Mesenchymal stem cell (in vitro differentiated cells and primary cell): ENCODE data around the gene CABLES2.
A peak's percentile ranks its signal among the peaks of the same experiment; 100 is the strongest.

ENCODE experiments used
- DNase-seq: peaks from one replicate; pipeline ENCODE4 v3.0.0-alpha.2; 2013
- H2AFZ ChIP-seq: one replicate; pipeline ENCODE4 v1.6.1; 2013; ENCODE audit warnings: low read depth, mild to moderate bottlenecking, control low read depth, inconsistent platforms, low read length, moderate library complexity
- H2AK5ac ChIP-seq: 2 replicates; pipeline ENCODE4 v1.6.1; 2013; ENCODE audit warnings: low read length, moderate library complexity, mild to moderate bottlenecking, inconsistent platforms; ENCODE audit not compliant: severe bottlenecking
- H2BK120ac ChIP-seq: one replicate; pipeline ENCODE4 v1.6.1; 2013; ENCODE audit warnings: low read depth, mild to moderate bottlenecking, inconsistent platforms, low read length, moderate library complexity
- H2BK12ac ChIP-seq, 2 experiments: one replicate each; pipeline ENCODE4 v1.6.1; 2013; ENCODE audit warnings: inconsistent platforms in 2 of 2, low read length in 2 of 2, mild to moderate bottlenecking in 2 of 2, moderate library complexity in 2 of 2, control low read depth in 1 of 2
- H2BK15ac ChIP-seq: one replicate; pipeline ENCODE4 v1.6.1; 2013; ENCODE audit warnings: mild to moderate bottlenecking, low read depth, inconsistent platforms; ENCODE audit not compliant: poor library complexity, severe bottlenecking
- H2BK5ac ChIP-seq: 2 replicates; pipeline ENCODE4 v1.6.1; 2013; ENCODE audit warnings: low read depth, mild to moderate bottlenecking, low read length, control low read depth, inconsistent platforms; ENCODE audit not compliant: poor library complexity, severe bottlenecking
- H3K14ac ChIP-seq, 2 experiments: one replicate each; pipeline ENCODE4 v1.6.1; 2013; ENCODE audit warnings: inconsistent platforms in 2 of 2, low read length in 2 of 2, control low read depth in 1 of 2, mild to moderate bottlenecking in 1 of 2, moderate library complexity in 1 of 2
- H3K18ac ChIP-seq, 2 experiments: one replicate each; pipeline ENCODE4 v1.6.1; 2013; ENCODE audit warnings: inconsistent platforms in 2 of 2, low read length in 2 of 2, control low read depth in 1 of 2, low read depth in 1 of 2, mild to moderate bottlenecking in 1 of 2
- H3K23ac ChIP-seq, 2 experiments: one replicate each; pipeline ENCODE4 v1.6.1; 2013; ENCODE audit warnings: inconsistent platforms in 2 of 2, low read length in 2 of 2, mild to moderate bottlenecking in 2 of 2, moderate library complexity in 2 of 2, control low read depth in 1 of 2
- H3K27ac ChIP-seq: 2 replicates; pipeline ENCODE4 v1.5.1; 2013; ENCODE audit warnings: mild to moderate bottlenecking, moderate library complexity, low read length, control low read depth, inconsistent platforms; ENCODE audit not compliant: poor library complexity, severe bottlenecking
- H3K27me3 ChIP-seq, 2 experiments: 2 replicates each; pipeline versions ENCODE4 v1.6.1 to v1.7.0; 2013; ENCODE audit warnings: low read length in 2 of 2, mild to moderate bottlenecking in 2 of 2, moderate library complexity in 2 of 2, control low read depth in 1 of 2, inconsistent platforms in 1 of 2; ENCODE audit not compliant: control insufficient read depth in 1 of 2, insufficient read depth in 1 of 2
- H3K36me3 ChIP-seq, 2 experiments: 2 replicates each; pipeline versions ENCODE4 v1.6.1 to v1.7.0; 2013; ENCODE audit warnings: low read length in 2 of 2, control low read depth in 1 of 2, inconsistent platforms in 1 of 2, low read depth in 1 of 2, mild to moderate bottlenecking in 1 of 2; ENCODE audit not compliant: insufficient read depth in 2 of 2, control insufficient read depth in 1 of 2
- H3K4ac ChIP-seq, 2 experiments: one replicate each; pipeline ENCODE4 v1.6.1; 2013; ENCODE audit warnings: inconsistent platforms in 2 of 2, low read length in 2 of 2, mild to moderate bottlenecking in 2 of 2, moderate library complexity in 2 of 2, control low read depth in 1 of 2, low read depth in 1 of 2
- H3K4me1 ChIP-seq: 2 replicates; pipeline ENCODE4 v1.6.1; 2013; ENCODE audit warnings: low read depth, low read length, control low read depth; ENCODE audit not compliant: control insufficient read depth, insufficient read depth
- H3K4me2 ChIP-seq: 2 replicates; pipeline ENCODE4 v1.6.1; 2013; ENCODE audit warnings: low read length, mild to moderate bottlenecking, inconsistent platforms; ENCODE audit not compliant: poor library complexity, severe bottlenecking
- H3K4me3 ChIP-seq, 2 experiments: 2 replicates each; pipeline versions ENCODE4 v1.5.1 to v1.7.0; 2013; ENCODE audit warnings: low read length in 2 of 2, mild to moderate bottlenecking in 2 of 2, control low read depth in 1 of 2, low read depth in 1 of 2; ENCODE audit not compliant: insufficient read depth in 1 of 2
- H3K79me1 ChIP-seq: replicated peaks from 2 replicates; pipeline ENCODE4 v1.6.1; 2013; ENCODE audit warnings: mild to moderate bottlenecking, control low read depth, low read length, inconsistent platforms; ENCODE audit not compliant: poor library complexity, severe bottlenecking
- H3K9ac ChIP-seq: 2 replicates; pipeline ENCODE4 v1.7.0; 2013; ENCODE audit warnings: mild to moderate bottlenecking, low read length, moderate library complexity
- H3K9me3 ChIP-seq: 2 replicates; pipeline ENCODE4 v1.7.0; 2013; ENCODE audit warnings: mild to moderate bottlenecking, low read length; ENCODE audit not compliant: control insufficient read depth
- H4K8ac ChIP-seq: one replicate; pipeline ENCODE4 v1.6.1; 2013; ENCODE audit warnings: inconsistent platforms, mild to moderate bottlenecking, low read length, moderate library complexity
- H4K91ac ChIP-seq: one replicate; pipeline ENCODE4 v1.6.1; 2013; ENCODE audit warnings: mild to moderate bottlenecking, low read length, inconsistent platforms
- WGBS: methylation state at CpG from one replicate; pipeline ENCODE4 v1.1.7; 2013; ENCODE audit warnings: mixed read lengths; 5-methylcytosine and 5-hydroxymethylcytosine counted together

The CABLES2 gene

DNA sequence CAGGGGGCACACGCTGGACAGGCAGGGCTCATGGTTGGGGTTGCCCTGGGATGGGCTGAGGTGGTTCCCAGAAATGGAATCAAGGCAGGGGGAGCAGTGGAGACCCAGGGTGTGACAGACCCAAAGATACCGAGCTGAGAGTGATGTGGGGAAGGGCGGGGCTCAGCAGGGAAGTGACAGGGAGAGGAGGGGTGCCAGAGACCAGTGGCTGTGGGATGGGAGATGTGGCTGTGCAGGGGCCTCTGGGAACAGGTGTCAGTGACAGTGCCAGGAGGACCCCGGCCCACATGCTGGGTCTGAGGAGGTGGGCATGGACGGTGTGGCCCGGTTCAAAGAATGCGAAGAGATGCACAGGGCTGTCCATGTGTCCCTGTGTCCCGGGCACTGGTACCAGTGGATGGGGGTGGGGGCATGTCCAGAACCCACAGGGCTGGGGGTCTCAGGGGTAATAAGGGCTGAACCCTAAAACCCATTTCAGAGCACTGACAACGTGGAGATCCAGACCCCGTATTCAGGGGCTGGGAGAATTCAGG is 1.0 kb downstream of the CABLES2 start:
- no peak overlapping the region for H2AK5ac ChIP-seq
- H3K9ac ChIP-seq: peak overlapping the region; percentile 88
- peak overlapping the region; percentile 8 for H4K91ac ChIP-seq
- H3K27me3 ChIP-seq: peaks cover 4 to 24% of the 10 kb centered on the region in 2 experiments
- H2AFZ ChIP-seq: no peak overlapping the region
- no peaks in the 10 kb centered on the region for H3K9me3 ChIP-seq
- no peak overlapping the region for H2BK5ac ChIP-seq
- no peak overlapping the region for H2BK15ac ChIP-seq
- H4K8ac ChIP-seq: no peak overlapping the region
- H3K4ac ChIP-seq: no peak overlapping the region
- DNase-seq: no peak
- H3K79me1 ChIP-seq: peaks cover 26% of the 10 kb centered on the region
- H3K14ac ChIP-seq: peak overlapping the region in 1 of 2 experiments; percentile 61
- H3K23ac ChIP-seq: peak overlapping the region in 1 of 2 experiments; percentile 43
- H3K18ac ChIP-seq: no peak overlapping the region
- H2BK12ac ChIP-seq: no peak overlapping the region
- peak overlapping the region; percentile 75 to 87 for H3K4me3 ChIP-seq
- H2BK120ac ChIP-seq: no peak overlapping the region
- peaks cover 43% of the 10 kb centered on the region for H3K4me1 ChIP-seq
- 77% methylated on average over 10 of the region's 10 CpGs for WGBS
- peak overlapping the region; percentile 58 for H3K4me2 ChIP-seq
- no peak overlapping the region for H3K27ac ChIP-seq
- peaks cover 0 to 32% of the 10 kb centered on the region in 2 experiments for H3K36me3 ChIP-seq

GRCh38 chr20:62405108-62405980 is 1.7 kb downstream of the CABLES2 start:
- H3K36me3 ChIP-seq: peaks cover 0 to 37% of the 10 kb centered on the region in 2 experiments
- no peaks in the 10 kb centered on the region for H3K9me3 ChIP-seq
- peak overlapping the region; percentile 88 for H3K9ac ChIP-seq
- no peak overlapping the region for H3K4me2 ChIP-seq
- no peak overlapping the region for H2BK5ac ChIP-seq
- 77% methylated on average over 23 of the region's 23 CpGs for WGBS
- peak; percentile 75 for DNase-seq
- H2BK120ac ChIP-seq: no peak overlapping the region
- H3K27ac ChIP-seq: no peak overlapping the region
- no peak overlapping the region for H3K14ac ChIP-seq
- no peak overlapping the region for H3K18ac ChIP-seq
- H3K4me1 ChIP-seq: peaks cover 39% of the 10 kb centered on the region
- H3K4me3 ChIP-seq: peak overlapping the region in 1 of 2 experiments; percentile 87
- no peak overlapping the region for H3K23ac ChIP-seq
- H4K91ac ChIP-seq: peak overlapping the region; percentile 14
- H2BK15ac ChIP-seq: no peak overlapping the region
- no peak overlapping the region for H2BK12ac ChIP-seq
- H3K4ac ChIP-seq: no peak overlapping the region
- peaks cover 28% of the 10 kb centered on the region for H3K79me1 ChIP-seq
- H2AK5ac ChIP-seq: no peak overlapping the region
- H3K27me3 ChIP-seq: peaks cover 4 to 19% of the 10 kb centered on the region in 2 experiments
- H2AFZ ChIP-seq: no peak overlapping the region
- no peak overlapping the region for H4K8ac ChIP-seq

DNA sequence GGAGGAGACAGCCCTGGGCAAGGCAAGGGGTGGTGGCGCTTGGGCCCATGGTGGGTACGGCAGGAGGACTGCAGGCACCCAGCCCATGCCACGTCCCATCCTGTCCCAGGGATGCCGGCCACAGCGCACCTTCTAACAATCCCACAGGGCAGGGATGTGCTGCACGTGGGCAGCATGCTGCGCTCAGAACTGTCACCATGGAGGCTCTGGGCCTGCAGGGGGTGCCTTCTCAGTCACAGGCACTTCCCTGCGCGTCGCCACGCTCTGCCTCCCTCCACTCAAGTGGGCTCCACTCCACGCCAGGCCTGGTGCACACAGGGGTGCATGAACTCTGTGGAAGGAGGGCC is 2.4 kb downstream of the CABLES2 start:
- Histone ChIP-seq H2BK120ac (no peak overlapping the region), H3K36me3 (peaks cover 0 to 41% of the 10 kb centered on the region in 2 experiments), H3K23ac (no peak overlapping the region), H4K91ac (peak overlapping the region; percentile 14), H3K9me3 (no peaks in the 10 kb centered on the region), H2AFZ (no peak overlapping the region), H3K14ac (no peak overlapping the region), H4K8ac (no peak overlapping the region), H3K4me3 (no peak overlapping the region), H2AK5ac (no peak overlapping the region), H3K4me2 (no peak overlapping the region), H3K4me1 (peaks cover 33% of the 10 kb centered on the region), H2BK5ac (no peak overlapping the region), H3K27me3 (peaks cover 4 to 15% of the 10 kb centered on the region in 2 experiments), H3K79me1 (peaks cover 28% of the 10 kb centered on the region), H3K27ac (no peak overlapping the region), H3K4ac (no peak overlapping the region), H2BK15ac (no peak overlapping the region), H2BK12ac (no peak overlapping the region), H3K18ac (no peak overlapping the region), H3K9ac (no peak overlapping the region)
- DNase-seq: no peak
- 96% methylated on average over 12 of the region's 12 CpGs for WGBS

DNA sequence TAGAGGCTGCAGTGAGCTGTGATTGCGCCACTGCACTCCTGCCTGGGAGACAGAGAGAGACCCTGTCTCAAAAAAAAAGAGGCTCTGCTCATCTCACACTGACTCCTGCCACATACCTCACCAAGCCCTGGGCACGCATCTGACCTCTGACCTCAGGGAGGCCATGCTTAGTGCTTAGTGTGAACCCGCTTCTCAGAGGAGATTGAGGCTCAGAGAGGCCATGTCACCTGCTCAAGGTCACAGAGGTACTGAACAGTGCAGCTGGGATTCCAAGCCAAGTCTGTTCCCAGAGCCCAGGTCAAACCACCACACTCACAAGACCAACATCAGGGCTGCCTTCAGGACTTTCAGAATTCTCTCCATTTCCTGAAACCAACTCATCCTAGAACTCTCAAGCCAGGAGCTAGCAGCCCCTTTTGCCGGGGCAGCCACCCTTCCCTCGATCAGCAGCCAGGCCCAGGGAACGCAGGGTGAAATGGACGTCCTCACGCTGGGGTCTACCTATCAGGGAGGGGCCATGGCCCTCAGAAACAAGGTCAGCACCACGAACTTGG is 2.9 kb downstream of the CABLES2 start:
- Histone ChIP-seq H3K23ac (peak overlapping the region in 1 of 2 experiments; percentile 32), H3K18ac (no peak overlapping the region), H3K4ac (no peak overlapping the region), H2BK15ac (no peak overlapping the region), H3K4me3 (no peak overlapping the region), H3K4me2 (no peak overlapping the region), H3K14ac (no peak overlapping the region), H4K91ac (no peak overlapping the region), H2BK5ac (no peak overlapping the region), H3K79me1 (peaks cover 28% of the 10 kb centered on the region), H3K36me3 (peaks cover 0 to 41% of the 10 kb centered on the region in 2 experiments), H4K8ac (no peak overlapping the region), H3K27me3 (peaks cover 4 to 9% of the 10 kb centered on the region in 2 experiments), H3K27ac (no peak overlapping the region), H3K9ac (no peak overlapping the region), H3K4me1 (peaks cover 32% of the 10 kb centered on the region), H2BK120ac (no peak overlapping the region), H2AK5ac (no peak overlapping the region), H2BK12ac (no peak overlapping the region), H3K9me3 (no peaks in the 10 kb centered on the region), H2AFZ (no peak overlapping the region)
- 96% methylated on average over 9 of the region's 9 CpGs for WGBS
- no peak for DNase-seq
